ENCODE data around the gene RASA4B.
"Not testable (repeated sequence)": the region's sequence is repeated elsewhere in the genome, so short reads cannot be mapped to it uniquely, and the experiment has no call there.

RASA4B gene

GRCh38 chr7:102494473-102495149 is 23.0 kb downstream of the RASA4B start:
- not testable (repeated sequence) for H3K79me2 ChIP-seq (ENCODE audit: control insufficient read depth, insufficient read depth, low read length, poor library complexity); H3K9me3 ChIP-seq (ENCODE audit: insufficient read depth, low read depth, low read length); H3K4me1 ChIP-seq (ENCODE audit: control insufficient read depth in 1 of 2, insufficient read depth in 2 of 2, low read length in 2 of 2); H3K14ac ChIP-seq (ENCODE audit: low read length); H2BK12ac ChIP-seq (ENCODE audit: low read length); H2AFZ ChIP-seq (ENCODE audit: insufficient read depth, low read length, poor library complexity); H2BK120ac ChIP-seq (ENCODE audit: insufficient read depth, low read length, poor library complexity); H3K4me2 ChIP-seq (ENCODE audit: low read length); H3K27me3 ChIP-seq (ENCODE audit: insufficient read depth, low read length); H4K12ac ChIP-seq (ENCODE audit: low read depth, low read length); H3K36me3 ChIP-seq (ENCODE audit: control insufficient read depth in 1 of 2, insufficient read depth in 2 of 2, low read length in 2 of 2); H2AK5ac ChIP-seq (ENCODE audit: low read length); H3K18ac ChIP-seq (ENCODE audit: low read length); H3K4me3 ChIP-seq (ENCODE audit: low read depth, low read length); H3K9ac ChIP-seq (ENCODE audit: low read length); H3K27ac ChIP-seq (ENCODE audit: low read depth, low read length); H3K4ac ChIP-seq (ENCODE audit: low read depth, low read length); H4K8ac ChIP-seq (ENCODE audit: low read depth, low read length); H4K91ac ChIP-seq (ENCODE audit: low read depth, low read length); H3K23ac ChIP-seq (ENCODE audit: low read length); H2BK5ac ChIP-seq (ENCODE audit: low read depth, low read length, poor library complexity); DNase-seq; H3K79me1 ChIP-seq (ENCODE audit: low read length)
- no CpG with 5 or more reads among the region's 67 CpGs for WGBS (ENCODE audit: extremely low coverage, insufficient coverage, insufficient read length)

- not testable (repeated sequence) for H4K12ac ChIP-seq (ENCODE audit: low read depth, low read length); H3K23ac ChIP-seq (ENCODE audit: low read length); H4K8ac ChIP-seq (ENCODE audit: low read depth, low read length); H2BK120ac ChIP-seq (ENCODE audit: insufficient read depth, low read length, poor library complexity); H2AK5ac ChIP-seq (ENCODE audit: low read length); H3K4me3 ChIP-seq (ENCODE audit: low read depth, low read length); H2BK12ac ChIP-seq (ENCODE audit: low read length); H3K18ac ChIP-seq (ENCODE audit: low read length); H3K9ac ChIP-seq (ENCODE audit: low read length); H3K9me3 ChIP-seq (ENCODE audit: insufficient read depth, low read depth, low read length); H3K4me1 ChIP-seq (ENCODE audit: control insufficient read depth in 1 of 2, insufficient read depth in 2 of 2, low read length in 2 of 2); H3K27me3 ChIP-seq (ENCODE audit: insufficient read depth, low read length); H3K4me2 ChIP-seq (ENCODE audit: low read length); H3K27ac ChIP-seq (ENCODE audit: low read depth, low read length); H3K14ac ChIP-seq (ENCODE audit: low read length); H3K4ac ChIP-seq (ENCODE audit: low read depth, low read length); H3K79me1 ChIP-seq (ENCODE audit: low read length); H2AFZ ChIP-seq (ENCODE audit: insufficient read depth, low read length, poor library complexity); H3K79me2 ChIP-seq (ENCODE audit: control insufficient read depth, insufficient read depth, low read length, poor library complexity); H2BK5ac ChIP-seq (ENCODE audit: low read depth, low read length, poor library complexity); DNase-seq; H3K36me3 ChIP-seq (ENCODE audit: control insufficient read depth in 1 of 2, insufficient read depth in 2 of 2, low read length in 2 of 2); H4K91ac ChIP-seq (ENCODE audit: low read depth, low read length)
- WGBS (ENCODE audit: extremely low coverage, insufficient coverage, insufficient read length): no CpG with 5 or more reads among the region's 15 CpGs
Measured at GRCh38 chr7:102494026-102494425, 23.6 kb downstream of the RASA4B start.

GRCh38 chr7:102493220-102493935 is 24.2 kb downstream of the RASA4B start:
- H3K4ac ChIP-seq (ENCODE audit: low read depth, low read length); H2BK120ac ChIP-seq (ENCODE audit: insufficient read depth, low read length, poor library complexity); H3K27ac ChIP-seq (ENCODE audit: low read depth, low read length); H4K12ac ChIP-seq (ENCODE audit: low read depth, low read length); H3K4me3 ChIP-seq (ENCODE audit: low read depth, low read length); H2AFZ ChIP-seq (ENCODE audit: insufficient read depth, low read length, poor library complexity); H3K23ac ChIP-seq (ENCODE audit: low read length); H3K79me2 ChIP-seq (ENCODE audit: control insufficient read depth, insufficient read depth, low read length, poor library complexity); H3K14ac ChIP-seq (ENCODE audit: low read length); H4K8ac ChIP-seq (ENCODE audit: low read depth, low read length); H3K9me3 ChIP-seq (ENCODE audit: insufficient read depth, low read depth, low read length); H3K4me2 ChIP-seq (ENCODE audit: low read length); H4K91ac ChIP-seq (ENCODE audit: low read depth, low read length); H2BK5ac ChIP-seq (ENCODE audit: low read depth, low read length, poor library complexity); H3K27me3 ChIP-seq (ENCODE audit: insufficient read depth, low read length); DNase-seq; H3K9ac ChIP-seq (ENCODE audit: low read length); H2AK5ac ChIP-seq (ENCODE audit: low read length); H3K4me1 ChIP-seq (ENCODE audit: control insufficient read depth in 1 of 2, insufficient read depth in 2 of 2, low read length in 2 of 2); H2BK12ac ChIP-seq (ENCODE audit: low read length); H3K18ac ChIP-seq (ENCODE audit: low read length); H3K36me3 ChIP-seq (ENCODE audit: control insufficient read depth in 1 of 2, insufficient read depth in 2 of 2, low read length in 2 of 2); H3K79me1 ChIP-seq (ENCODE audit: low read length): not testable (repeated sequence)
- WGBS (ENCODE audit: extremely low coverage, insufficient coverage, insufficient read length): no CpG with 5 or more reads among the region's 33 CpGs

- not testable (repeated sequence) for H3K9ac ChIP-seq (ENCODE audit: low read length); H3K36me3 ChIP-seq (ENCODE audit: control insufficient read depth in 1 of 2, insufficient read depth in 2 of 2, low read length in 2 of 2); DNase-seq; H2BK120ac ChIP-seq (ENCODE audit: insufficient read depth, low read length, poor library complexity); H3K14ac ChIP-seq (ENCODE audit: low read length); H3K23ac ChIP-seq (ENCODE audit: low read length); H2AFZ ChIP-seq (ENCODE audit: insufficient read depth, low read length, poor library complexity); H3K4me2 ChIP-seq (ENCODE audit: low read length); H4K8ac ChIP-seq (ENCODE audit: low read depth, low read length); H3K4me3 ChIP-seq (ENCODE audit: low read depth, low read length); H2AK5ac ChIP-seq (ENCODE audit: low read length); H4K12ac ChIP-seq (ENCODE audit: low read depth, low read length); H2BK12ac ChIP-seq (ENCODE audit: low read length); H3K18ac ChIP-seq (ENCODE audit: low read length); H3K79me1 ChIP-seq (ENCODE audit: low read length); H4K91ac ChIP-seq (ENCODE audit: low read depth, low read length); H3K4ac ChIP-seq (ENCODE audit: low read depth, low read length); H3K27me3 ChIP-seq (ENCODE audit: insufficient read depth, low read length); H3K79me2 ChIP-seq (ENCODE audit: control insufficient read depth, insufficient read depth, low read length, poor library complexity); H2BK5ac ChIP-seq (ENCODE audit: low read depth, low read length, poor library complexity); H3K4me1 ChIP-seq (ENCODE audit: control insufficient read depth in 1 of 2, insufficient read depth in 2 of 2, low read length in 2 of 2); H3K9me3 ChIP-seq (ENCODE audit: insufficient read depth, low read depth, low read length); H3K27ac ChIP-seq (ENCODE audit: low read depth, low read length)
- no CpG with 5 or more reads among the region's 12 CpGs for WGBS (ENCODE audit: extremely low coverage, insufficient coverage, insufficient read length)
Measured at GRCh38 chr7:102490529-102491075, 27.0 kb downstream of the RASA4B start.
